ENCODE data around the gene CHD6. TPM values are rescaled to one million over a fixed set of nuclear protein-coding genes. Genes with fewer than 3 reads are reported as not detected.

The CHD6 gene
- total and polyA plus RNA-seq, 4 donors, result 3.3 to 23.4 (median 18.2) TPM

DNA sequence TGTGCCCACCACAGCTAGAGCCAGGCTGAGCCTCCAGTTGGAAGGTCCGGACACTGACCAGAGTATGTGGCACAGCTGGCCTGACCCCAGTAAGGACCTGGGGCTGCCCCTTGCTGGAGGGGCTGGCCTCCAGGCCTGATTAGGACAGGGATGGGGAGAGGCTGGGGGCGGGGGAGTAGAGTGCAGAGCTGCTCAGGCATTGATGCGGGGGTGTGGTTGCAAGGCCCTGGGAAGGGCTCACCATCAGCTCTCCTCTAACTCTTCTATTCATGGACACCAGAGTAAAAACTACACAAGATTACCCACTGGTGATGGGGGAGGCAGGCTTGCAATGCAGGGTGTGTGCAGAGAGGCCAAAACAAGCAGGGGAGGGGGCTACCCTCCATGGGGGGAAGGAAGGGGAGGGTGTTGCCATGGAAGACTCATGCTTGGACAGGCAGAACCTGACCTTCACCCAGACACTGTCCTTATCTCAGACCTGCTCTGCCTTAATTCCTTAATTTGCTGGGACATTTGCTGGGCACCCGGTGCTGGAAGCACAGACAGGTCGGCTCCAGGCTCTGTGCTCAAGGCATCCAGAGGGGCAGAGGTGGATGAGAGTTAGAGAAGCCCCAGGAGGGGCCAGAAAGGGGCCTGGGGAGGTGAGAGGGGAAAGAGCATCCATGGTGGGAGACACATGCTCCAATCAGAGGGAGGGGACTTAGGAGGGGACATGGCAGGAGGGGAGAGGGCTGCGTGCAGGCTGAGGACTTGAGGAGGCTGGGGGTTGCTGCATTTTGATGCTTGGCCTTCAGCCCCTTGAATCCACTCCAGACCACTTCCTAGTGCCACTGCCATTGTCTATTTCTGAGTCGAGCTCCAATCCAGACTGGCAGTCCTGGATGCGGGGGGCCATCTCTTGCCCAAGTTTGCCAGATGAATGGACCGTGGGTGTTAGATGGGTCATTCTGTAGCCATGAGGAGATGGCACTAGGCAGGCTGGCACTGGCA, 244.0 kb downstream of the CHD6 start:
- Histone ChIP-seq H3K9ac (ENCODE audit: low read depth in 1 of 2, low read length in 2 of 2) (no peak overlapping the region), H3K4me1 (ENCODE audit: control insufficient read depth in 4 of 4, insufficient read depth in 4 of 4, low read length in 3 of 4) (no peaks in the 10 kb centered on the region), H3K27me3 (ENCODE audit: control insufficient read depth in 4 of 4, insufficient read depth in 4 of 4, low read length in 3 of 4) (peaks cover 0 to 2% (median 0%) of the 10 kb centered on the region in 4 donors), H3K9me3 (ENCODE audit: control insufficient read depth in 4 of 4, low read length in 3 of 4) (no peaks in the 10 kb centered on the region), H3K36me3 (ENCODE audit: control insufficient read depth in 4 of 4, insufficient read depth in 3 of 4, low read depth in 1 of 4, low read length in 3 of 4) (no peaks in the 10 kb centered on the region), H3K27ac (ENCODE audit: low read depth in 1 of 2, low read length in 2 of 2) (no peak overlapping the region), H3K4me3 (ENCODE audit: low read depth in 1 of 3, low read length in 3 of 3) (no peak overlapping the region)
- no peak for TF ChIP-seq TAF1 (conservative IDR thresholded peaks at IDR 0.05)
- WGBS, result 85% methylated on average over 9 of the region's 9 CpGs
- DNase-seq (ENCODE audit: low spot score), result no peak

DNA sequence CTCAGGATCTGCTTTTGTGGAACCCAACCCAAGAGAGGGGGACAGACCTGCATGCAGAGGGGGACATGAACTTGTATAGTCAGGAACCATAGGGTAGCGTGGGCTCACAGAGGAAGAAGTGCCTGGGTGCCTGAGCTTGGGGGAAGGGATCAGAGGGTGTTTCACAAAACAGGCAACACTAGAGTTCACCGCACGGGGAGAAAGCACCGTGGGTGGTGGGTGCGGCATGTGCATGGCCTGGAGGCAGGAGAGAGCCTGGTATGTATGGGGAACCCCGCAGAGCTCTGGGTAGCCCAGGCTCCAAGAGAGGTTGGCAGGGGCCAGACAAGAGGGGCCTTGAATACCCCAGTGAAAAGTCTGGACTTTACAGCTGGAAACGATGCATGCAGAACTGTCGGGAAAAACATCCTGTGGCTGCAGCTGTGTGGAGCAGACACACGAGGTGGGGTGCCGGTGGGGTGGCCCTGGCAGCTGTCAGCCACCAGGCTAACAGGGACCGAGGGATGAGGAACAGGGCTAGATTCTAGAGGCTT, 244.9 kb downstream of the CHD6 start:
- TF ChIP-seq HNF4G (IDR thresholded peaks at IDR 0.05) (no peak), EGR1 (IDR thresholded peaks at IDR 0.05; ENCODE audit: low read depth in 2 of 2) (no peak), SP1 (IDR thresholded peaks at IDR 0.05) (no peak), NR2F2 (IDR thresholded peaks at IDR 0.05) (no peak)
- TF ChIP-seq, protein P1, sequence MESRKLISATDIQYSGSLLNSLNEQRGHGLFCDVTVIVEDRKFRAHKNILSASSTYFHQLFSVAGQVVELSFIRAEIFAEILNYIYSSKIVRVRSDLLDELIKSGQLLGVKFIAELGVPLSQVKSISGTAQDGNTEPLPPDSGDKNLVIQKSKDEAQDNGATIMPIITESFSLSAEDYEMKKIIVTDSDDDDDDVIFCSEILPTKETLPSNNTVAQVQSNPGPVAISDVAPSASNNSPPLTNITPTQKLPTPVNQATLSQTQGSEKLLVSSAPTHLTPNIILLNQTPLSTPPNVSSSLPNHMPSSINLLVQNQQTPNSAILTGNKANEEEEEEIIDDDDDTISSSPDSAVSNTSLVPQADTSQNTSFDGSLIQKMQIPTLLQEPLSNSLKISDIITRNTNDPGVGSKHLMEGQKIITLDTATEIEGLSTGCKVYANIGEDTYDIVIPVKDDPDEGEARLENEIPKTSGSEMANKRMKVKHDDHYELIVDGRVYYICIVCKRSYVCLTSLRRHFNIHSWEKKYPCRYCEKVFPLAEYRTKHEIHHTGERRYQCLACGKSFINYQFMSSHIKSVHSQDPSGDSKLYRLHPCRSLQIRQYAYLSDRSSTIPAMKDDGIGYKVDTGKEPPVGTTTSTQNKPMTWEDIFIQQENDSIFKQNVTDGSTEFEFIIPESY (IDR thresholded peaks at IDR 0.05), result no peak
- Histone ChIP-seq H3K9ac (ENCODE audit: low read depth in 1 of 2, low read length in 2 of 2) (no peak overlapping the region), H3K27me3 (ENCODE audit: control insufficient read depth in 4 of 4, insufficient read depth in 4 of 4, low read length in 3 of 4) (peaks cover 0 to 2% (median 0%) of the 10 kb centered on the region in 4 donors), H3K4me1 (ENCODE audit: control insufficient read depth in 4 of 4, insufficient read depth in 4 of 4, low read length in 3 of 4) (no peaks in the 10 kb centered on the region), H3K27ac (ENCODE audit: low read depth in 1 of 2, low read length in 2 of 2) (no peak overlapping the region), H3K36me3 (ENCODE audit: control insufficient read depth in 4 of 4, insufficient read depth in 3 of 4, low read depth in 1 of 4, low read length in 3 of 4) (no peaks in the 10 kb centered on the region), H3K4me3 (ENCODE audit: low read depth in 1 of 3, low read length in 3 of 3) (no peak overlapping the region), H3K9me3 (ENCODE audit: control insufficient read depth in 4 of 4, low read length in 3 of 4) (no peaks in the 10 kb centered on the region)
- WGBS, result 84% methylated on average over 11 of the region's 11 CpGs
- no peak for DNase-seq (ENCODE audit: low spot score)

GRCh38 chr20:41371371-41371770, 246.8 kb downstream of the CHD6 start:
- Histone ChIP-seq H3K9ac (ENCODE audit: low read depth in 1 of 2, low read length in 2 of 2) (no peak overlapping the region), H3K27ac (ENCODE audit: low read depth in 1 of 2, low read length in 2 of 2) (no peak overlapping the region), H3K36me3 (ENCODE audit: control insufficient read depth in 4 of 4, insufficient read depth in 3 of 4, low read depth in 1 of 4, low read length in 3 of 4) (no peaks in the 10 kb centered on the region), H3K4me3 (ENCODE audit: low read depth in 1 of 3, low read length in 3 of 3) (no peak overlapping the region), H3K27me3 (ENCODE audit: control insufficient read depth in 4 of 4, insufficient read depth in 4 of 4, low read length in 3 of 4) (peaks cover 0 to 6% (median 3%) of the 10 kb centered on the region in 4 donors), H3K9me3 (ENCODE audit: control insufficient read depth in 4 of 4, low read length in 3 of 4) (no peaks in the 10 kb centered on the region), H3K4me1 (ENCODE audit: control insufficient read depth in 4 of 4, insufficient read depth in 4 of 4, low read length in 3 of 4) (peaks cover 0 to 5% (median under 1%) of the 10 kb centered on the region in 4 donors)
- TF ChIP-seq, protein P1 (IDR thresholded peaks at IDR 0.05), result no peak
- no peak for TF ChIP-seq FOXA2 (IDR thresholded peaks at IDR 0.05)
- no peak for DNase-seq (ENCODE audit: low spot score)
- 89% methylated on average over 4 of the region's 4 CpGs for WGBS

All from liver (tissue), 9 donors.